K562 (cell line): Measurements from ENCODE around the gene FBL. TPM values are rescaled to one million over a fixed set of nuclear protein-coding genes. Genes with fewer than 3 reads are reported as not detected.

Experiments
- CTBP1 ChIP-seq: fragments of 450-650 bp; IDR thresholded peaks from 2 replicates; pipeline ENCODE4 v1.6.1; 2016; ENCODE audit warnings: borderline replicate concordance
- HCFC1 ChIP-seq: IDR thresholded peaks from 2 replicates; pipeline ENCODE4 v1.6.1; 2012; ENCODE audit warnings: low read depth, low read length, improper control_type of control experiment
- HDAC2 ChIP-seq: fragments of 450-650 bp; IDR thresholded peaks from 2 replicates; pipeline ENCODE4 v1.6.1; 2016; ENCODE audit warnings: mild to moderate bottlenecking
- ILK ChIP-seq: fragments of 450-650 bp; IDR thresholded peaks from 2 replicates; pipeline ENCODE4 v1.6.1; 2016; ENCODE audit warnings: missing genetic modification characterization, low read depth, mild to moderate bottlenecking, missing compliant biosample characterization, moderate library complexity, borderline replicate concordance
- MEIS2 ChIP-seq: fragments of 450-650 bp; IDR thresholded peaks from 2 replicates; pipeline ENCODE4 v1.6.1; 2014; ENCODE audit warnings: mild to moderate bottlenecking; ENCODE audit not compliant: partially characterized antibody
- MTA3 ChIP-seq: fragments of 450-650 bp; formaldehyde crosslinking; IDR thresholded peaks from 2 replicates; pipeline ENCODE4 v1.6.1; 2017; ENCODE audit warnings: mild to moderate bottlenecking, borderline replicate concordance
- NFYB ChIP-seq: IDR thresholded peaks from 2 replicates; pipeline ENCODE4 v1.6.1; 2011; ENCODE audit warnings: mild to moderate bottlenecking, moderate library complexity; ENCODE audit not compliant: insufficient read length; ENCODE audit errors: extremely low read depth
- RAD21 ChIP-seq, 2 experiments: fragments of 250-450 bp in 1 of 2; fragments of 450-650 bp in 1 of 2; sonication (Bioruptor Pico) in 1 of 2; formaldehyde crosslinking in 1 of 2; IDR thresholded peaks in 1 of 2; conservative IDR thresholded peaks in 1 of 2; 2 replicates each; pipeline versions ENCODE4 v1.4.0 to v1.8.0; 2020 to 2022; ENCODE audit warnings: mild to moderate bottlenecking in 2 of 2, moderate library complexity in 1 of 2
- SMAD3 ChIP-seq: fragments of 450-650 bp; formaldehyde crosslinking; conservative IDR thresholded peaks from 2 replicates; pipeline ENCODE4 v1.4.0; 2020; ENCODE audit warnings: mild to moderate bottlenecking
- SP2 ChIP-seq: IDR thresholded peaks from 2 replicates; pipeline ENCODE4 v1.6.1; 2011; ENCODE audit warnings: mild to moderate bottlenecking, low read depth, low read length, moderate library complexity; ENCODE audit not compliant: poor library complexity, severe bottlenecking; ENCODE audit errors: extremely low read depth
- SRF ChIP-seq, 2 experiments: fragments of 250-450, 450-650 bp in 1 of 2; sonication (Bioruptor Pico) in 1 of 2; sonication (generic) in 1 of 2; formaldehyde crosslinking; IDR thresholded peaks; 2 replicates each; pipeline versions ENCODE4 v1.5.0 to v1.5.1; 2020 to 2022; ENCODE audit warnings: mild to moderate bottlenecking in 1 of 2, missing genetic modification reagents in 1 of 2
- STAG1 ChIP-seq: sonication (generic); formaldehyde crosslinking; IDR thresholded peaks from 2 replicates; pipeline ENCODE4 v1.5.0; 2020; ENCODE audit warnings: missing genetic modification reagents, borderline replicate concordance
- XRCC5 ChIP-seq: fragments of 200-400 bp; formaldehyde crosslinking; IDR thresholded peaks from 2 replicates; pipeline ENCODE4 v1.6.1; 2017; ENCODE audit warnings: low read depth, mild to moderate bottlenecking, low read length
- ZNF384 ChIP-seq: IDR thresholded peaks from 2 replicates; pipeline ENCODE4 v1.6.1; 2012; ENCODE audit warnings: low read depth, low read length, improper control_type of control experiment
- polyA plus RNA-seq, 8 experiments: library from polyadenylated mRNA; depleted of rRNA in 4 of 8; stranded (reverse) in 5 of 8; unstranded in 3 of 8; fragments of >200 nt; fragmentation: Nextera tagmentation in 2 of 8; fragmentation: Illumina TruSeq in 1 of 8; extraction: Ambion mirVana in 2 of 8; extraction: Trizol in 1 of 8; gene quantifications; 2 replicates each; pipeline versions ENCODE4 v1.2.1 to v1.2.3, GENCODE V29; 2011 to 2014; ENCODE audit warnings: inconsistent platforms in 1 of 8, missing spikeins in 1 of 8
- total RNA-seq, 7 experiments: library from RNA; depleted of rRNA in 6 of 7; stranded (reverse); fragments of >200 nt in 6 of 7; fragmentation: Illumina TruSeq in 2 of 7; extraction: Trizol in 2 of 7; gene quantifications; 2 replicates each; pipeline versions ENCODE4 v1.2.1 to v1.2.3, GENCODE V29; 2011 to 2021; ENCODE audit warnings: low replicate concordance in 1 of 7
- TF ChIP-seq, protein P1 (sequence below): fragments of 150-350 bp; IDR thresholded peaks from 2 replicates; pipeline ENCODE4 v1.6.1; 2014; ENCODE audit warnings: low read depth, mild to moderate bottlenecking, low read length, borderline replicate concordance
- TF ChIP-seq, protein P2 (sequence below), 2 experiments: fragments of 450-650 bp; formaldehyde crosslinking in 1 of 2; IDR thresholded peaks; 2 replicates each; pipeline versions ENCODE4 v1.4.0 to v1.6.1; 2014 to 2020; ENCODE audit warnings: mild to moderate bottlenecking in 2 of 2, borderline replicate concordance in 1 of 2, low read depth in 1 of 2

The FBL gene
- total and polyA plus RNA-seq, 9 of the 15 experiments (the other 6 are each of a cell fraction or from before 2014, with no cell fraction given): 201 to 1,696 (median 696) TPM

DNA sequence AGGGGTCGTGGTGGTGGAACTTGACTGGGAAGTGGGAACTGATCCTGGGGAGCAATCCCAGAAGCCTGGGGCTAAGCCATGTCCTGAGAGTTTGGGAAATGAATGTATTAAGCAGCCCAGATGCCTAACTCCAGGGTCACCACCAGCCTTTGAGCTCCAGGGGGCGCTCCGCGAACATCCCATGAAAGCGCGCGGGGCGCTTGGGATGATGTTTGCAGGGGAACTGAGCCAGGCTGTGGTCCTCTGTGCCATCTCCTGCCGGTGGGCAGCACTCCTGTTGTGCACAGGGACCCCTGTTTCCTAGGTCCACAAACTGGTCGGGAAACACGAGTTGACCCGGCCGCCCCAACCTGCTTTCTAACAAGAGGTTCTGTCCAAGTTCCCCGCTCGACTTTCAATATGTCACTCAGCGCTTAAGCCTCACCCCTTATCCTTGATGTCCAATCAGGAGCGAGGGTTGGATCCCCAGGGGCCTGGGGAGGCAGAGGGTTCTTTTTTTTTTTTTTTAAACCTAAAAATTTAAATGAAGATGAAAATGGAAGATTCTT, 53.1 kb downstream of the FBL start (continued):
- TF ChIP-seq, protein P1, sequence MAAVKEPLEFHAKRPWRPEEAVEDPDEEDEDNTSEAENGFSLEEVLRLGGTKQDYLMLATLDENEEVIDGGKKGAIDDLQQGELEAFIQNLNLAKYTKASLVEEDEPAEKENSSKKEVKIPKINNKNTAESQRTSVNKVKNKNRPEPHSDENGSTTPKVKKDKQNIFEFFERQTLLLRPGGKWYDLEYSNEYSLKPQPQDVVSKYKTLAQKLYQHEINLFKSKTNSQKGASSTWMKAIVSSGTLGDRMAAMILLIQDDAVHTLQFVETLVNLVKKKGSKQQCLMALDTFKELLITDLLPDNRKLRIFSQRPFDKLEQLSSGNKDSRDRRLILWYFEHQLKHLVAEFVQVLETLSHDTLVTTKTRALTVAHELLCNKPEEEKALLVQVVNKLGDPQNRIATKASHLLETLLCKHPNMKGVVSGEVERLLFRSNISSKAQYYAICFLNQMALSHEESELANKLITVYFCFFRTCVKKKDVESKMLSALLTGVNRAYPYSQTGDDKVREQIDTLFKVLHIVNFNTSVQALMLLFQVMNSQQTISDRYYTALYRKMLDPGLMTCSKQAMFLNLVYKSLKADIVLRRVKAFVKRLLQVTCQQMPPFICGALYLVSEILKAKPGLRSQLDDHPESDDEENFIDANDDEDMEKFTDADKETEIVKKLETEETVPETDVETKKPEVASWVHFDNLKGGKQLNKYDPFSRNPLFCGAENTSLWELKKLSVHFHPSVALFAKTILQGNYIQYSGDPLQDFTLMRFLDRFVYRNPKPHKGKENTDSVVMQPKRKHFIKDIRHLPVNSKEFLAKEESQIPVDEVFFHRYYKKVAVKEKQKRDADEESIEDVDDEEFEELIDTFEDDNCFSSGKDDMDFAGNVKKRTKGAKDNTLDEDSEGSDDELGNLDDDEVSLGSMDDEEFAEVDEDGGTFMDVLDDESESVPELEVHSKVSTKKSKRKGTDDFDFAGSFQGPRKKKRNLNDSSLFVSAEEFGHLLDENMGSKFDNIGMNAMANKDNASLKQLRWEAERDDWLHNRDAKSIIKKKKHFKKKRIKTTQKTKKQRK: no peak
- TF ChIP-seq STAG1 (CRISPR knock-in tag) (peak; percentile 45; the same call in 1 of the 2 replicates), SP2 (peak; percentile 8), MTA3 (peak; percentile 49; the same call in 1 of the 2 replicates), SMAD3 (CRISPR knock-in tag) (no peak), NFYB (peak; percentile 28), CTBP1 (peak; percentile 81; the same call in 1 of the 2 replicates), RAD21 (CRISPR knock-in tag; conservative IDR thresholded peaks at IDR 0.05 in 1 of 2, IDR thresholded peaks at IDR 0.05 in 1 of 2) (peak; percentile 65 to 95), HCFC1 (no peak), MEIS2 (peak; percentile 67), HDAC2 (peak; percentile 68; the same call in 1 of the 2 replicates), ZNF384 (peak; percentile 65; the same call in 1 of the 2 replicates), SRF (CRISPR knock-in tag; IDR thresholded peaks at IDR 0.05) (no peak), XRCC5 (peak; percentile 48; the same call in 1 of the 2 replicates), ILK (no peak)
- TF ChIP-seq, protein P2, sequence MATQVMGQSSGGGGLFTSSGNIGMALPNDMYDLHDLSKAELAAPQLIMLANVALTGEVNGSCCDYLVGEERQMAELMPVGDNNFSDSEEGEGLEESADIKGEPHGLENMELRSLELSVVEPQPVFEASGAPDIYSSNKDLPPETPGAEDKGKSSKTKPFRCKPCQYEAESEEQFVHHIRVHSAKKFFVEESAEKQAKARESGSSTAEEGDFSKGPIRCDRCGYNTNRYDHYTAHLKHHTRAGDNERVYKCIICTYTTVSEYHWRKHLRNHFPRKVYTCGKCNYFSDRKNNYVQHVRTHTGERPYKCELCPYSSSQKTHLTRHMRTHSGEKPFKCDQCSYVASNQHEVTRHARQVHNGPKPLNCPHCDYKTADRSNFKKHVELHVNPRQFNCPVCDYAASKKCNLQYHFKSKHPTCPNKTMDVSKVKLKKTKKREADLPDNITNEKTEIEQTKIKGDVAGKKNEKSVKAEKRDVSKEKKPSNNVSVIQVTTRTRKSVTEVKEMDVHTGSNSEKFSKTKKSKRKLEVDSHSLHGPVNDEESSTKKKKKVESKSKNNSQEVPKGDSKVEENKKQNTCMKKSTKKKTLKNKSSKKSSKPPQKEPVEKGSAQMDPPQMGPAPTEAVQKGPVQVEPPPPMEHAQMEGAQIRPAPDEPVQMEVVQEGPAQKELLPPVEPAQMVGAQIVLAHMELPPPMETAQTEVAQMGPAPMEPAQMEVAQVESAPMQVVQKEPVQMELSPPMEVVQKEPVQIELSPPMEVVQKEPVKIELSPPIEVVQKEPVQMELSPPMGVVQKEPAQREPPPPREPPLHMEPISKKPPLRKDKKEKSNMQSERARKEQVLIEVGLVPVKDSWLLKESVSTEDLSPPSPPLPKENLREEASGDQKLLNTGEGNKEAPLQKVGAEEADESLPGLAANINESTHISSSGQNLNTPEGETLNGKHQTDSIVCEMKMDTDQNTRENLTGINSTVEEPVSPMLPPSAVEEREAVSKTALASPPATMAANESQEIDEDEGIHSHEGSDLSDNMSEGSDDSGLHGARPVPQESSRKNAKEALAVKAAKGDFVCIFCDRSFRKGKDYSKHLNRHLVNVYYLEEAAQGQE (IDR thresholded peaks at IDR 0.05; ENCODE audit: borderline replicate concordance): peak; percentile 82
- TF ChIP-seq, protein P2 (CRISPR knock-in tag; IDR thresholded peaks at IDR 0.05; ENCODE audit: low read depth): no peak
